ENCODE measurements around the gene MTX2. TPM values are rescaled to one million over a fixed set of nuclear protein-coding genes. Genes with fewer than 3 reads are reported as not detected.

Gene MTX2
- total and polyA plus RNA-seq, 4 donors, result 11.8 to 23.5 (median 12.7) TPM

DNA sequence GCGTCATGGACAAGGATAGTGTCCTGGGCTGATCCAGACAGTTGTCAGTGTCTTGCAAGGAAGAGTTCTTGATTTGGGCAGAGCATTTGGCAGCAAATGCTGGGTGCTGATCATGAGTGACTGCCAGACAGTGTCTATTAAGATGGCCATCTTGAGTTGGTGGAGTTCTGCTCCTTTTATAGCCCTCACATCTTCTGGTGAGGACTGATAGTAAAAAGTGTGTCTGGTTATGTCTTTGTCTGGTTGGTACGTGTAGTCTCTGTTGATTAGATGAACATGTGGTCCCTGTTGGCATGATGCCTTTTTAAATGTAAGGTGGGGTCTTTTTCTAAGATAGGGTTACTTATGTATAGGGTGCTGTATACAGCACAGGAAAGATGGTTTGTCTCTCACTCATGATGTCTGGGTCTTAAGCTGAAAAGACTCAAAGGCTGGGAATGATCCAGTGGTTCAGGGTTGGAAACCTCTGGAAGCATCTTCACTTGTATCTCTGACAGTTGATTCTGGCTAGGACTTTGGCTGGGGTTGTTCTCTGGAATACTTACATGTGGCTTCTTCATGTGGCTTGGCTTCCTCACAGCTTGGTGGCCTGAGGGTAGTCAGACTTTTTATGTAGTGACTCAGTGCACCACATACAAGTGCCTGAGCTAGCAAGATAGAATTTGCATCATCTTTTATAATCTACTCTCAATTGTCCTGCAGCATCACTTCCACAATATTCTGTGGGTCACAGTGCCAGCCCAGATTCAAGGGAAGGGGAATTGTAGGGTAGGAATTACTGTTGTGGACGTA, 11.8 kb downstream of the MTX2 start (continued):
- TF ChIP-seq, protein P1, sequence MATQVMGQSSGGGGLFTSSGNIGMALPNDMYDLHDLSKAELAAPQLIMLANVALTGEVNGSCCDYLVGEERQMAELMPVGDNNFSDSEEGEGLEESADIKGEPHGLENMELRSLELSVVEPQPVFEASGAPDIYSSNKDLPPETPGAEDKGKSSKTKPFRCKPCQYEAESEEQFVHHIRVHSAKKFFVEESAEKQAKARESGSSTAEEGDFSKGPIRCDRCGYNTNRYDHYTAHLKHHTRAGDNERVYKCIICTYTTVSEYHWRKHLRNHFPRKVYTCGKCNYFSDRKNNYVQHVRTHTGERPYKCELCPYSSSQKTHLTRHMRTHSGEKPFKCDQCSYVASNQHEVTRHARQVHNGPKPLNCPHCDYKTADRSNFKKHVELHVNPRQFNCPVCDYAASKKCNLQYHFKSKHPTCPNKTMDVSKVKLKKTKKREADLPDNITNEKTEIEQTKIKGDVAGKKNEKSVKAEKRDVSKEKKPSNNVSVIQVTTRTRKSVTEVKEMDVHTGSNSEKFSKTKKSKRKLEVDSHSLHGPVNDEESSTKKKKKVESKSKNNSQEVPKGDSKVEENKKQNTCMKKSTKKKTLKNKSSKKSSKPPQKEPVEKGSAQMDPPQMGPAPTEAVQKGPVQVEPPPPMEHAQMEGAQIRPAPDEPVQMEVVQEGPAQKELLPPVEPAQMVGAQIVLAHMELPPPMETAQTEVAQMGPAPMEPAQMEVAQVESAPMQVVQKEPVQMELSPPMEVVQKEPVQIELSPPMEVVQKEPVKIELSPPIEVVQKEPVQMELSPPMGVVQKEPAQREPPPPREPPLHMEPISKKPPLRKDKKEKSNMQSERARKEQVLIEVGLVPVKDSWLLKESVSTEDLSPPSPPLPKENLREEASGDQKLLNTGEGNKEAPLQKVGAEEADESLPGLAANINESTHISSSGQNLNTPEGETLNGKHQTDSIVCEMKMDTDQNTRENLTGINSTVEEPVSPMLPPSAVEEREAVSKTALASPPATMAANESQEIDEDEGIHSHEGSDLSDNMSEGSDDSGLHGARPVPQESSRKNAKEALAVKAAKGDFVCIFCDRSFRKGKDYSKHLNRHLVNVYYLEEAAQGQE (IDR thresholded peaks at IDR 0.05), result no peak
- TF ChIP-seq, protein P2, sequence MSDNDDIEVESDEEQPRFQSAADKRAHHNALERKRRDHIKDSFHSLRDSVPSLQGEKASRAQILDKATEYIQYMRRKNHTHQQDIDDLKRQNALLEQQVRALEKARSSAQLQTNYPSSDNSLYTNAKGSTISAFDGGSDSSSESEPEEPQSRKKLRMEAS (IDR thresholded peaks at IDR 0.05), result no peak
- TF ChIP-seq YY1 (IDR thresholded peaks at IDR 0.05) (no peak), SP1 (IDR thresholded peaks at IDR 0.05) (no peak), GABPA (IDR thresholded peaks at IDR 0.05 in 1 of 2, conservative IDR thresholded peaks at IDR 0.05 in 1 of 2) (no peak), HNF4G (IDR thresholded peaks at IDR 0.05) (no peak)

DNA sequence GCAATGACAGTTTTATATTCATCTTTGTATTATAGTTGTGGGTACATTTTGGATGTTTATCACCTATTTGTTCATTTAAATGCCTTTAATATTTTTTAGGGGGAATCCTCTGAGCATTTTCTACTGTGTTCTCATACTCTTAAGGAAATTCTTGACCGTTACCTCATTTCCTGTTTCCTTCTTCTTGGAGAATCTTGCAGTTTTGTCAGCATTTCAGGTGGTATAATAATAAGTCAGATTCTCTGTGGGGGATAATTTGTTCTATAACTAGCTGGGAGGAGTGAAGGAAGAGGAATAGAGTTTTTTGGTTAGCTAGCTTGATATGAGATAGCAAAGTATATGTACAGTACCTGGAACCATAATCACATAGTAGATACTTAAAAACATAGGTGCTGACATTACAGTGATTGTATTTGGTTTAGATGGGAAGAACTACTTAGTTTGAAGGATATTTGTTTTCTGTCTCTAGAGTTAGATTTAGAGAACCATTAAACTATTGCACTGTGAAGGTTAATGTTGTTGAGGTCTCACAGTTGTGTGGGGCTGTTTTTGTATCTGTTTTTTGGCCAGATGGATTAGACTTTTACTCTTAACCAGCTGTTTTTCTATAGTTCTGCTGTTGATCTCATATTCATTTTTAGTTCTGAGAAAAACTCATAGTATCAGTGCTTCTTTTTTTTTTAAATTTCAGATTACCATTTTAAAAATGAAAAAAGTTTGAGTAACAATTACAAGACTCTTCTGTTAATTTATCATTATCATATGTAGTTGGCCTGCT, 14.2 kb downstream of the MTX2 start:
- no peak overlapping the region for H3K9ac ChIP-seq (ENCODE audit: low read depth in 1 of 2, low read length in 2 of 2)
- TF ChIP-seq, protein P2 (IDR thresholded peaks at IDR 0.05), result no peak
- TF ChIP-seq HNF4G (IDR thresholded peaks at IDR 0.05) (no peak), FOXA2 (IDR thresholded peaks at IDR 0.05) (no peak), NR2F2 (IDR thresholded peaks at IDR 0.05) (no peak), GABPA (IDR thresholded peaks at IDR 0.05 in 1 of 2, conservative IDR thresholded peaks at IDR 0.05 in 1 of 2) (no peak), TAF1 (conservative IDR thresholded peaks at IDR 0.05) (no peak), SP1 (IDR thresholded peaks at IDR 0.05) (no peak), RAD21 (IDR thresholded peaks at IDR 0.05) (no peak), FOXA1 (IDR thresholded peaks at IDR 0.05) (no peak), HNF4A (conservative IDR thresholded peaks at IDR 0.05) (no peak)
- TF ChIP-seq, protein P3, sequence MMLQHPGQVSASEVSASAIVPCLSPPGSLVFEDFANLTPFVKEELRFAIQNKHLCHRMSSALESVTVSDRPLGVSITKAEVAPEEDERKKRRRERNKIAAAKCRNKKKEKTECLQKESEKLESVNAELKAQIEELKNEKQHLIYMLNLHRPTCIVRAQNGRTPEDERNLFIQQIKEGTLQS (IDR thresholded peaks at IDR 0.05), result no peak
- TF ChIP-seq, protein P4, sequence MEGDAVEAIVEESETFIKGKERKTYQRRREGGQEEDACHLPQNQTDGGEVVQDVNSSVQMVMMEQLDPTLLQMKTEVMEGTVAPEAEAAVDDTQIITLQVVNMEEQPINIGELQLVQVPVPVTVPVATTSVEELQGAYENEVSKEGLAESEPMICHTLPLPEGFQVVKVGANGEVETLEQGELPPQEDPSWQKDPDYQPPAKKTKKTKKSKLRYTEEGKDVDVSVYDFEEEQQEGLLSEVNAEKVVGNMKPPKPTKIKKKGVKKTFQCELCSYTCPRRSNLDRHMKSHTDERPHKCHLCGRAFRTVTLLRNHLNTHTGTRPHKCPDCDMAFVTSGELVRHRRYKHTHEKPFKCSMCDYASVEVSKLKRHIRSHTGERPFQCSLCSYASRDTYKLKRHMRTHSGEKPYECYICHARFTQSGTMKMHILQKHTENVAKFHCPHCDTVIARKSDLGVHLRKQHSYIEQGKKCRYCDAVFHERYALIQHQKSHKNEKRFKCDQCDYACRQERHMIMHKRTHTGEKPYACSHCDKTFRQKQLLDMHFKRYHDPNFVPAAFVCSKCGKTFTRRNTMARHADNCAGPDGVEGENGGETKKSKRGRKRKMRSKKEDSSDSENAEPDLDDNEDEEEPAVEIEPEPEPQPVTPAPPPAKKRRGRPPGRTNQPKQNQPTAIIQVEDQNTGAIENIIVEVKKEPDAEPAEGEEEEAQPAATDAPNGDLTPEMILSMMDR (IDR thresholded peaks at IDR 0.05; ENCODE audit: low read depth, low read length, missing input control), result no peak
- TF ChIP-seq, protein P1 (IDR thresholded peaks at IDR 0.05), result no peak
- 83% methylated on average over 1 of the region's 1 CpG for WGBS

More for the DNA sequence above, 14.2 kb downstream of the MTX2 start:
- DNase-seq (ENCODE audit: low spot score), result no peak
- H3K27ac ChIP-seq (ENCODE audit: low read depth in 1 of 2, low read length in 2 of 2), result no peak overlapping the region
- no peaks in the 10 kb centered on the region for H3K9me3 ChIP-seq (ENCODE audit: control insufficient read depth in 4 of 4, low read length in 3 of 4)
- H3K4me3 ChIP-seq (ENCODE audit: low read depth in 1 of 3, low read length in 3 of 3), result no peak overlapping the region
- H3K4me1 ChIP-seq (ENCODE audit: control insufficient read depth in 4 of 4, insufficient read depth in 4 of 4, low read length in 3 of 4), result peaks cover 0 to 2% (median under 1%) of the 10 kb centered on the region in 4 donors
- no peaks in the 10 kb centered on the region for H3K27me3 ChIP-seq (ENCODE audit: control insufficient read depth in 4 of 4, insufficient read depth in 4 of 4, low read length in 3 of 4)
- H3K36me3 ChIP-seq (ENCODE audit: control insufficient read depth in 4 of 4, insufficient read depth in 3 of 4, low read depth in 1 of 4, low read length in 3 of 4), result peaks cover 0 to 2% (median 0%) of the 10 kb centered on the region in 4 donors

Measured in liver (tissue), 9 donors.